Hematopoietic multipotent progenitor cell (in vitro differentiated cells): ENCODE results near the gene ATP7A. TPM values are rescaled to one million over a fixed set of nuclear protein-coding genes. Genes with fewer than 3 reads are reported as not detected.
"Not testable (repeated sequence)": the region's sequence is repeated elsewhere in the genome, so short reads cannot be mapped to it uniquely, and the experiment has no call there.

ENCODE experiments used
- DNase-seq, 3 donors: peaks; one replicate each; pipeline ENCODE4 v3.0.0-alpha.2; 2011 to 2015; ENCODE audit warnings: low read depth in 2 of 3, low spot score in 2 of 3
- total RNA-seq: library from RNA; depleted of rRNA; stranded (reverse); fragments of >200 nt; gene quantifications from one replicate; pipeline ENCODE4 v1.2.3, GENCODE V29; 2012

Gene ATP7A
- total RNA-seq, 1 donor: 7.8 TPM

GRCh38 chrX:78024349-78025059 lies 114.0 kb downstream of the ATP7A start:
- DNase-seq: peak; percentile 24 to 40 (median 24)

GRCh38 chrX:78027798-78028197 lies 117.3 kb downstream of the ATP7A start:
- no peak for DNase-seq

- DNase-seq: peak in 1 of 3 donors; percentile 32
These were observed 119.2 kb downstream of the ATP7A start for GRCh38 chrX:78029663-78030062.

- no peak for DNase-seq
These were observed 124.6 kb downstream of the ATP7A start for GRCh38 chrX:78035061-78035460.

- no peak for DNase-seq
These were observed 127.4 kb downstream of the ATP7A start for GRCh38 chrX:78037881-78038280.

DNA sequence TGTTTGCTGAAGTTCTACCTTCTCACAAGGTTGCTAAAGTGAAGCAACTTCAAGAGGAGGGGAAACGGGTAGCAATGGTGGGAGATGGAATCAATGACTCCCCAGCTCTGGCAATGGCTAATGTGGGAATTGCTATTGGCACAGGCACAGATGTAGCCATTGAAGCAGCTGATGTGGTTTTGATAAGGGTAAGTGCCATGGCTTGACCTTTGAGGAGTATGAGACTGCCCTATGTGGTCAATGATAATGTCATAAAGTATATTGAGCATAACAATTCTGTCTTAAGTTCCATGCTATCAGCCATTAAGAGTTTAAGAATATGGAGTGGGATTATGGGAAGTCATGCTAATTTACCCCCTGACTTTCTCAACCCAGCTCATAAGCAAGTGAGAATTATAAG lies 132.1 kb downstream of the ATP7A start:
- DNase-seq: no peak

DNA sequence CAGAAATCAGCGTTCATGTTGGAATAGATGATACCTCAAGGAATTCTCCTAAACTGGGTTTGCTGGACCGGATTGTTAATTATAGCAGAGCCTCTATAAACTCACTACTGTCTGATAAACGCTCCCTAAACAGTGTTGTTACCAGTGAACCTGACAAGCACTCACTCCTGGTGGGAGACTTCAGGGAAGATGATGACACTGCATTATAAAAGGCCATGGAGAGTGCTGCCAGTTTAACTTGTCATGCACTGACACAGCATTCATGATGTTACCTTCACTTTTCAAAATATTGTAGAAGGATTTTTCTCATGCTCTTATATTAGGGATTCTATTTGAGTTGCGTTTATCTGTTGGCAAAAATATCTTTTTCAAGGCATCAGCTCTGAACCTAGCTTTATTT lies 135.9 kb downstream of the ATP7A start:
- DNase-seq: no peak

DNA sequence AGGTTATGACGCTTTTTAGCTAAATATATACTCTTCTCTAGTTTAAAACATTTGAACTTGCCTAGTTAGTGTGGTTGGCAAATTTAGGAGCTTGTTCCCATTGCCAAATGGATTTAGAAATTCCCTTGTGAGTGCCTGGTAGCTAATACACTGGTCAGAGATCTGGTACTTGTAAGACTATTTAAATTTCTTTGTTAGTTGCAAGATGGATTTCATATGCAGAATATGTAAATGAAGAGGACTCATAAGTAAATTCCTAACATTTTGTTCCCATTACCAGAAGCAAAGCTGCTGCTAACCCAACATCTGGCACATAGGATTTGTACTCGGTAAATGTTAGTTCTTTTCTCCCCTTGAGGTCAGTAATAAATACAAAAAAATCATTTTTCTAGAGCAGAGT lies 137.6 kb downstream of the ATP7A start:
- DNase-seq: no peak

DNA sequence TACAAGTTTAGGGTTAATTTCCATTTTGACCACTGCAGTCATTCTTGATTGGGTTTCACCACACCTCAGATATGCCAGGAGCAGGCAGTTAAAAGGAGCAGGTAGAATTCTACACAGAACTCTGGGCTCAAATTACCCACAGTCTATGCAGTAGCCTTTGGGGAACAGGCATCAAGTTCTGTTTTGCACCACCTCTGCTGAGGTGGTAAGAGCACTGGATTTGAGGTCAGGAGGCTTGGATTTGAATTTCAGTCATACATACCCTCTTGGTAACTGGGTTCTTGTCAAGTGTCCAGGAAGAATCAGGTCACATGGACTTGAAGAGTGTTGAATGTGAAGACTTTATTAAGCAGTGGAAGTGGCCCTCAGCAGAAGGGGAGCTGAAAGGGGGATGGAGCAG lies 153.2 kb downstream of the ATP7A start:
- DNase-seq: no peak

DNA sequence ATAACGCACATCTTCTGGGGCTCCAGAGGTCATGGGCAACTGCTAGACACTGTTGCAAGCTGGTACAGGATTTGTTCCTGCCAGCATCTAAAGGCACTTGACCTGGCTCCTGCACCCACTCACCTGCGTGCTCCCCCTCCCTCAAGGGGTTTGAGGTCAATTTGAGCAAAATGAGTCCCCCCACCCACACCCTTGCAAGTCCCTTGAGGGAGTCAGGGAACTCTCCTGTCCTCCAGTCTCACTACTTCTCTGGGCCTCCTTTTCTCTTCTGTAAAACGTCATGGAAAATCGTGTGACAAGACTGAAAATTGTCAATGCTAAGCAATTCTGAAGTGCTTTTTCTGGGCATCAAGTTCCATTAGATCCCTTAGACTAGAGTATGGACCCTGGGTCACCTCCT lies 153.7 kb downstream of the ATP7A start:
- no peak for DNase-seq

DNA sequence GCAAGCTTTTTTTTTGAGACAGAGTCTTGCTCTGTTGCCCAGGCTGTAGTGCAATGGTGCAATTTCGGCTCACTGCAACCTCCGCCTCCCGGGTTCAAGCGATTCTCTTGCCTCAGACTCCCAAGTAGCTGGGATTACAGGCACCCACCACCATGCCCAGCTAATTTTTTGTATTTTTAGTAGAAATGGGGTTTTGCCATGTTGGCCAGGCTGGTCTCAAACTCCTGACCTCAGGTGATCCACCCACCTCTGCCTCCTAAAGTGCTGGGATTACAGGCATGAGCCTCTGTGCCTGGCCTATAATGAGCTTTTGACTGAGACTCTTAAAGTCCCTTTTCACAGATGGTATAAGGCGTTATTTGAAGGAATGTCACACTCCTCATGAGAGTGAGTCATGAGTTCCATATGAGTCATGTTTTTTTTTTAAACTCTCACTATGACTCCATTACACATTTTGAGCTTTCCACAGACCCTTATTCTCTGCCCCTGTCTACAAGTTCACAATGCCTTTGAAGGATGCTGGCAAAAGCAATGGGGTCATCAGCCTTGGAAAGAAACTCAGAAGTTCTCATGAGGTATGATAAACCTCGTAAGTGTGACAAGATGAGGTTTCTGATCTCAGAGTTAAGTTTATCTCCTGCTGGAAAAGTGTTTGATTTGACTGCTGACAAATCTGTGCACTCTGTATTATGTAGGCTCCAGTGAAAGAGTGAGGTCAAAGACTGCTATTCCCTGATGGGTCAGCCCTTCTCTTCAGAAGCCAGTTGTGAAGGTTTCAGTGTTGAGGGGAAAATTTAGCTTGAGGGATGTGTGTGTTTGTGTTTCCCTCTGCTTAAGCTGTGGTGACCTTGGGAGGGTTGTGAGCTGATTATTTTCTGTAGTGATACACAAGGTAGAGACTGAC lies 154.5 kb downstream of the ATP7A start:
- DNase-seq: not testable (repeated sequence)

DNA sequence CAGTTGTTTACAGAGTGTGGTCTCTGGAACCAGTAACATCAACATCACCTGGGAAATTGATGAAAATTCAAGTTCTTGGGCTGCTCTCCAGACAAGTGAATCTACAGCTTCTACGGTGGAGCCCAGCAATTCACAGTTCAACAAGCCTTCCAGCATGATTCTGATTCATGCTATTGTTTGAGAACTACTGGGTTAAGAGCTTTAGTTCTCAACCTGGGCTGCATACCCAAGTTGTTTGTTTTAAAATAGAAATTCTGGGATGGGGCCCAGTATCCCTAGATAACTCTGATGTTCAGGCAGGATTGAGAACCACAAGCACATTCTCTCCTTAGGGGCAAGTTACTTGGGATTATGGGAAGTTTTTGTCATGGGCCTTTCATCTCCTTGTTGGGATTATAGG lies 155.6 kb downstream of the ATP7A start:
- no peak for DNase-seq

DNA sequence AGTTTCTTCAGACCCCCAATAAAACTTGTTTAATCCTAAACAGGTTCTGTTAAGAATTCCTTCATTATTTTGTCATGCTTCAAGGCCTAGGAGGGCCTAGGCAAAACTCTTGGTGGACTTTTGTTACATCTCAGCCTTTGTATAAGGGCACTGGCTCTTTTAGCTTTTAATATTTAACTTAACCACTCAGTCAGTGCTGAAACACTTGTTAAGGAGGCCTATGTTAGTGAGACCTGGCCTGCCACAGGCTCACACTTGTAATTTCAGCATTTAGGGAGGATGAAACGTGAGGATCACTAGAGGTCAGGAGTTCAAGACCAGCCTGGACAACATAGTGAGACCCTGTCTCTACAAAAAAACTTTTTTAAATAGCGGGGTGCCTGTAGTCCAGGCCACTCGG lies 160.8 kb downstream of the ATP7A start:
- DNase-seq: no peak

GRCh38 chrX:78073147-78074077 lies 162.9 kb downstream of the ATP7A start:
- DNase-seq: not testable (repeated sequence)

- no peak for DNase-seq
These were observed 163.6 kb downstream of the ATP7A start for GRCh38 chrX:78074088-78074487.

DNA sequence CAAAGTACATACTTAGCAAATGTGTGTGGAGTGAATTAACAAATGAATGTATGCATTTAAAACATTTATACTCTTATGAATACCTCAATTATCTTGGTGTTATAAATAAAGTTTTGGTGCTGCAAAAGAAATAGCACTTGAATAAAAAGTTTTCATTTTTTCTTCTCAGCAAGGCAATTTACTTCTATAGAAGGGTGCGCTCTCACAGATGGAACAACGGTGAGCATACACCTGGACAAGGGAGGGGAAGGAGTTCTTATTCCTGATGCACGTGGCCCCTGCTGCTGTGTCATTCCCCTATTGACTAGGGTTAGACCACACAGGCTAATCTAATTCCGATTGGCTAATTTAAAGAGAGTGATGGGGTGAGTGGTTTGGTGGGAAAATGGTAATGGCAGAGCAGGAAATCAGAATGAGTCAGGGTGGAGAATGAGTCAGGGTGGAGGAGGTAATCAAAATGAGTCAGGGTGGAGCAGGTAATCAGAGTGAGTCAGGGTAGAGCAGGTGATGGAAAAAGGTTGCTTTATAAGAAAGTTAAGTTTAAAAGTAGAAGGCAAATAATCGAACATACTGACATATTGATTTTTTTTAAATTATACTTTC lies 165.4 kb downstream of the ATP7A start:
- no peak for DNase-seq

GRCh38 chrX:78081413-78081812 lies 170.9 kb downstream of the ATP7A start:
- not testable (repeated sequence) for DNase-seq

DNA sequence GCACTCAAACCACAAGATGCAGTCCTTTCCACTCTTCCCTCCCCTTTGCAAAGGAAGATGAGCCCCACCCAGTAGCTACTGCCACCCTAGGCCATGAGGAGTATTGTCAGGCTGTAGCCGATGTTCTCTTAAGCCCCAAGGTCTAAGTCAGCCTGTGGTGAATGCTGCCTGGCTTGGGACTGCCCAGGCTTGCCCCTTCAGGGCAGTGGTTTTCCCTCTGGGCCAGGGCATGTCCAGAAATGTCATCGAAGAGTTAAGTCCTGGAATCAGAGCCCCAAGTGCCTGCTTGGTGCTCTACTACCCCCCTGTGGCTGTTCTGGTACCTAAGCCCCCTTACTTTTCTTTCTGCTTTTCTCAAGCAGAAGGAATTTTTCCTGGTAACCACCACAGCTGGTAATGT lies 181.8 kb downstream of the ATP7A start:
- peak in 2 of 3 donors; percentile 14 to 45 for DNase-seq

- DNase-seq: no peak
These were observed 187.6 kb downstream of the ATP7A start for GRCh38 chrX:78098108-78098507.
